ENCODE data around the gene P2RY8.
"Not testable (repeated sequence)": the region's sequence is repeated elsewhere in the genome, so short reads cannot be mapped to it uniquely, and the experiment has no call there.

P2RY8 gene

GRCh38 chrX:1492421-1493012 lies 44.5 kb downstream of the P2RY8 start:
- Mint-ChIP-seq H3K27me3 (peaks cover 8% of the 10 kb centered on the region), H3K27ac (no peak overlapping the region), H3K9me3 (no peaks in the 10 kb centered on the region), H3K4me1 (ENCODE audit: low read depth) (peaks cover 20% of the 10 kb centered on the region), H3K4me3 (no peak overlapping the region), H3K36me3 (ENCODE audit: low read depth) (peaks cover 9% of the 10 kb centered on the region)
- intact Hi-C loops (cut with micrococcal nuclease) = loop anchor here (5.0 kb wide), 1 partner anchor 35 kb away; no protein-coding TSS in a partner anchor

GRCh38 chrX:1491851-1492349 lies 45.1 kb downstream of the P2RY8 start:
- Mint-ChIP-seq H3K27me3 (peaks cover 8% of the 10 kb centered on the region), H3K9me3 (no peaks in the 10 kb centered on the region), H3K4me1 (ENCODE audit: low read depth) (peaks cover 25% of the 10 kb centered on the region), H3K4me3 (no peak overlapping the region), H3K27ac (no peak overlapping the region), H3K36me3 (ENCODE audit: low read depth) (peaks cover 9% of the 10 kb centered on the region)
- intact Hi-C loops (cut with micrococcal nuclease) = loop anchor here (5.0 kb wide), 1 partner anchor 35 kb away; no protein-coding TSS in a partner anchor

- not testable (repeated sequence) for H3K27ac Mint-ChIP-seq; H3K4me3 Mint-ChIP-seq; H3K36me3 Mint-ChIP-seq (ENCODE audit: low read depth); H3K27me3 Mint-ChIP-seq; H3K9me3 Mint-ChIP-seq
- intact Hi-C loops (cut with micrococcal nuclease) = loop anchor here (5.0 kb wide), 1 partner anchor 36 kb away; no protein-coding TSS in a partner anchor
- peaks cover 31% of the 10 kb centered on the region for H3K4me1 Mint-ChIP-seq (ENCODE audit: low read depth)
Measured at GRCh38 chrX:1491248-1491647, 45.7 kb downstream of the P2RY8 start.

- H3K4me3 Mint-ChIP-seq; H3K27ac Mint-ChIP-seq; H3K36me3 Mint-ChIP-seq (ENCODE audit: low read depth); H3K9me3 Mint-ChIP-seq; H3K27me3 Mint-ChIP-seq: not testable (repeated sequence)
- intact Hi-C loops (cut with micrococcal nuclease) = loop anchor here (5.0 kb wide), 1 partner anchor 37 kb away; no protein-coding TSS in a partner anchor
- H3K4me1 Mint-ChIP-seq (ENCODE audit: low read depth) = peaks cover 33% of the 10 kb centered on the region
Measured at GRCh38 chrX:1490723-1491122, 46.3 kb downstream of the P2RY8 start.

GRCh38 chrX:1489354-1489753 lies 47.6 kb downstream of the P2RY8 start:
- H3K27ac Mint-ChIP-seq; H3K36me3 Mint-ChIP-seq (ENCODE audit: low read depth); intact Hi-C loops (cut with micrococcal nuclease); H3K9me3 Mint-ChIP-seq; H3K27me3 Mint-ChIP-seq; H3K4me3 Mint-ChIP-seq: not testable (repeated sequence)
- peaks cover 37% of the 10 kb centered on the region for H3K4me1 Mint-ChIP-seq (ENCODE audit: low read depth)

- Mint-ChIP-seq H3K27me3 (peaks cover 8% of the 10 kb centered on the region), H3K27ac (no peak overlapping the region), H3K4me3 (no peak overlapping the region), H3K4me1 (ENCODE audit: low read depth) (peaks cover 37% of the 10 kb centered on the region), H3K9me3 (no peaks in the 10 kb centered on the region), H3K36me3 (ENCODE audit: low read depth) (peaks cover 9% of the 10 kb centered on the region)
- intact Hi-C loops (cut with micrococcal nuclease) = no loop called here
Measured at GRCh38 chrX:1488745-1489144, 48.2 kb downstream of the P2RY8 start.

GRCh38 chrX:1488141-1488540 lies 48.8 kb downstream of the P2RY8 start:
- Mint-ChIP-seq H3K27ac (no peak overlapping the region), H3K9me3 (no peaks in the 10 kb centered on the region), H3K4me3 (no peak overlapping the region), H3K36me3 (ENCODE audit: low read depth) (peaks cover 9% of the 10 kb centered on the region), H3K27me3 (peaks cover 8% of the 10 kb centered on the region), H3K4me1 (ENCODE audit: low read depth) (peaks cover 37% of the 10 kb centered on the region)
- intact Hi-C loops (cut with micrococcal nuclease) = no loop called here

GRCh38 chrX:1487401-1487800 lies 49.6 kb downstream of the P2RY8 start:
- H3K27me3 Mint-ChIP-seq = peaks cover 2% of the 10 kb centered on the region
- peaks cover 9% of the 10 kb centered on the region for H3K36me3 Mint-ChIP-seq (ENCODE audit: low read depth)
- intact Hi-C loops (cut with micrococcal nuclease) = no loop called here
- H3K27ac Mint-ChIP-seq = peak overlapping the region; percentile 65
- H3K4me1 Mint-ChIP-seq (ENCODE audit: low read depth) = peaks cover 32% of the 10 kb centered on the region
- no peaks in the 10 kb centered on the region for H3K9me3 Mint-ChIP-seq
- H3K4me3 Mint-ChIP-seq = no peak overlapping the region

GRCh38 chrX:1486749-1487361 lies 50.1 kb downstream of the P2RY8 start:
- intact Hi-C loops (cut with micrococcal nuclease) = no loop called here
- Mint-ChIP-seq H3K27me3 (peaks cover 2% of the 10 kb centered on the region), H3K27ac (peak overlapping the region; percentile 65), H3K4me3 (no peak overlapping the region), H3K36me3 (ENCODE audit: low read depth) (peaks cover 9% of the 10 kb centered on the region), H3K4me1 (ENCODE audit: low read depth) (peaks cover 37% of the 10 kb centered on the region), H3K9me3 (no peaks in the 10 kb centered on the region)

GRCh38 chrX:1486177-1486576 lies 50.8 kb downstream of the P2RY8 start:
- Mint-ChIP-seq H3K4me1 (ENCODE audit: low read depth) (peaks cover 42% of the 10 kb centered on the region), H3K36me3 (ENCODE audit: low read depth) (peaks cover 2% of the 10 kb centered on the region), H3K27me3 (no peaks in the 10 kb centered on the region), H3K27ac (peak overlapping the region; percentile 65), H3K4me3 (no peak overlapping the region), H3K9me3 (no peaks in the 10 kb centered on the region)
- intact Hi-C loops (cut with micrococcal nuclease) = no loop called here

- intact Hi-C loops (cut with micrococcal nuclease) = no loop called here
- H3K36me3 Mint-ChIP-seq (ENCODE audit: low read depth) = peaks cover 4% of the 10 kb centered on the region
- no peaks in the 10 kb centered on the region for H3K9me3 Mint-ChIP-seq
- no peak overlapping the region for H3K4me3 Mint-ChIP-seq
- peaks cover 54% of the 10 kb centered on the region for H3K4me1 Mint-ChIP-seq (ENCODE audit: low read depth)
- peak overlapping the region; percentile 88 for H3K27ac Mint-ChIP-seq
- no peaks in the 10 kb centered on the region for H3K27me3 Mint-ChIP-seq
Measured at GRCh38 chrX:1485033-1485432, 52.0 kb downstream of the P2RY8 start.

GRCh38 chrX:1484638-1485019 lies 52.4 kb downstream of the P2RY8 start:
- intact Hi-C loops (cut with micrococcal nuclease) = no loop called here
- no peaks in the 10 kb centered on the region for H3K27me3 Mint-ChIP-seq
- peaks cover 56% of the 10 kb centered on the region for H3K4me1 Mint-ChIP-seq (ENCODE audit: low read depth)
- H3K9me3 Mint-ChIP-seq = peaks cover 1% of the 10 kb centered on the region
- peaks cover 5% of the 10 kb centered on the region for H3K36me3 Mint-ChIP-seq (ENCODE audit: low read depth)
- H3K4me3 Mint-ChIP-seq = no peak overlapping the region
- peak overlapping the region; percentile 88 for H3K27ac Mint-ChIP-seq

- no peak overlapping the region for H3K4me3 Mint-ChIP-seq
- H3K9me3 Mint-ChIP-seq = peaks cover 6% of the 10 kb centered on the region
- no peaks in the 10 kb centered on the region for H3K27me3 Mint-ChIP-seq
- H3K36me3 Mint-ChIP-seq (ENCODE audit: low read depth) = peaks cover 10% of the 10 kb centered on the region
- intact Hi-C loops (cut with micrococcal nuclease) = no loop called here
- peaks cover 61% of the 10 kb centered on the region for H3K4me1 Mint-ChIP-seq (ENCODE audit: low read depth)
- H3K27ac Mint-ChIP-seq = peak overlapping the region; percentile 88
Measured at GRCh38 chrX:1483843-1484637, 52.9 kb downstream of the P2RY8 start.

GRCh38 chrX:1482530-1482928 lies 54.5 kb downstream of the P2RY8 start:
- H3K4me3 Mint-ChIP-seq; H3K9me3 Mint-ChIP-seq; H3K27me3 Mint-ChIP-seq; intact Hi-C loops (cut with micrococcal nuclease): not testable (repeated sequence)
- Mint-ChIP-seq H3K27ac (peak overlapping the region; percentile 98), H3K4me1 (ENCODE audit: low read depth) (peaks cover 73% of the 10 kb centered on the region), H3K36me3 (ENCODE audit: low read depth) (peaks cover 11% of the 10 kb centered on the region)

All from dendritic cell treated with granulocyte-macrophage colony-stimulating factor and Interleukin-4, amounts not matched to agents 40 ng/mL and 50 ng/mL, for 4 days (primary cell).